HG02623 (cell line): Measurements from ENCODE around the gene DMGDH.

ENCODE experiments used
- ATAC-seq: cut with Tn5 transposase; IDR thresholded peaks from one replicate; pipeline ENCODE4 v1.9.1; 2021; ENCODE audit warnings: moderate library complexity; ENCODE audit not compliant: unreplicated experiment

Gene DMGDH

GRCh38 chr5:78979909-78980308 is 89.6 kb downstream of the DMGDH start:
- no peak for ATAC-seq

- ATAC-seq = no peak
Measured at GRCh38 chr5:78979117-78979742, 90.2 kb downstream of the DMGDH start.

- no peak for ATAC-seq
Measured at GRCh38 chr5:78975035-78975434, 94.4 kb downstream of the DMGDH start.

- no peak for ATAC-seq
Measured at GRCh38 chr5:78974601-78975000, 94.9 kb downstream of the DMGDH start.

GRCh38 chr5:78974011-78974410 is 95.5 kb downstream of the DMGDH start:
- ATAC-seq = no peak

GRCh38 chr5:78972654-78973428 is 96.6 kb downstream of the DMGDH start:
- no peak for ATAC-seq

- ATAC-seq = no peak
Measured at GRCh38 chr5:78971998-78972397, 97.5 kb downstream of the DMGDH start.

- ATAC-seq = no peak
Measured at GRCh38 chr5:78968781-78969180, 100.7 kb downstream of the DMGDH start.

- no peak for ATAC-seq
Measured at GRCh38 chr5:78964889-78965288, 104.6 kb downstream of the DMGDH start.

GRCh38 chr5:78961743-78962142 is 107.7 kb downstream of the DMGDH start:
- ATAC-seq = no peak

- no peak for ATAC-seq
Measured at GRCh38 chr5:78959767-78960166, 109.7 kb downstream of the DMGDH start.

- ATAC-seq = no peak
Measured at GRCh38 chr5:78958672-78959445, 110.6 kb downstream of the DMGDH start.

GRCh38 chr5:78956901-78957300 is 112.6 kb downstream of the DMGDH start:
- no peak for ATAC-seq

GRCh38 chr5:78953092-78953800 is 116.2 kb downstream of the DMGDH start:
- no peak for ATAC-seq
